ENCODE results near the gene NYNRIN. TPM values are rescaled to one million over a fixed set of nuclear protein-coding genes. Genes with fewer than 3 reads are reported as not detected.
"Not testable (repeated sequence)": the region's sequence is repeated elsewhere in the genome, so short reads cannot be mapped to it uniquely, and the experiment has no call there.

The NYNRIN gene
- total RNA-seq, 1 experiment from 2014 or later: 25.1 TPM

DNA sequence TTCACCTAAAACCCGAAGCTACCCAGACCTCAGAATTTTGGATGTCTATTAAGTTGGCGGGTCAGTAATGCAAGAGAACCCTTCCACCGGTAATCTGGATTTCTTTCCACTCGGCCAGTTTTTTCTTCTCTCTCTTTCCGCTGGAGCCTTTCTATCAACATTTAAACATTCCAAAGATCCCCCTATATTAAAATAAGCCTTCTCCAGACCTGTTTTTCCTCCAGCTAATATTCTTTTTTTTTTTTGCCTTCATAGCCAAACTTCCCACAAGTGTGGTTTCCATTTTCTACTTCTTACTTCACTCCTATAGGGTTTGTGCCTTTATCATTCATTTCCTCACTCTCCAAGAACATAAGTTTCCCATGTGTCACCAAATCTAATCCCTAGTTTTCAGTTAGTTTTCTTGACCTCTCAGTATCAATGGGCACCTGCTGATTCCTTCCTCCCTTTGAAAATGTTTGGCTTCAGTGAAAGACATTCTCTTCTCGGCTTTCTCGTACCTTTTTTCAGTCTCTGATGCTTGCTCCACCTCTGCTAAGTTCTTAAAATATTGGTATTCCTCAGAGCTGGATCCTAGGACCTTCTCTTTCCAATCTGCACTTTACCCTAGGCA lies 44.4 kb downstream of the NYNRIN start:
- DNase-seq (ENCODE audit: low spot score): no peak

DNA sequence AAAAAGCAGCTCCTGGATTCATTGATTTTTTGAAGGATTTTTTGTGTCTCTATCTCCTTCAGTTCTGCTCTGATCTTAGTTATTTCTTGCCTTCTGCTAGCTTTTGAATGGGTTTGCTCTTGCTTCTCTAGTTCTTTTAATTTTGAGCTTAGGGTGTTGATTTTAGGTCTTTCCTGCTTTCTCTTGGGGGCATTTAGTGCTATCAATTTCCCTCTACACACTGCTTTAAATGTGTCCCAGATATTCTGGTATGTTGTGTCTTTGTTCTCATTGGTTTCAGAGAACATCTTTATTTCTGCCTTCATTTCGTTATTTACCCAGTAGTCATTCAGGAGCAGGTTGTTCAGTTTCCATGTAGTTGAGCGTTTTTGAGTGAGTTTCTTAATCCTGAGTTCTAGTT lies 52.0 kb downstream of the NYNRIN start:
- DNase-seq (ENCODE audit: low spot score): not testable (repeated sequence)

DNA sequence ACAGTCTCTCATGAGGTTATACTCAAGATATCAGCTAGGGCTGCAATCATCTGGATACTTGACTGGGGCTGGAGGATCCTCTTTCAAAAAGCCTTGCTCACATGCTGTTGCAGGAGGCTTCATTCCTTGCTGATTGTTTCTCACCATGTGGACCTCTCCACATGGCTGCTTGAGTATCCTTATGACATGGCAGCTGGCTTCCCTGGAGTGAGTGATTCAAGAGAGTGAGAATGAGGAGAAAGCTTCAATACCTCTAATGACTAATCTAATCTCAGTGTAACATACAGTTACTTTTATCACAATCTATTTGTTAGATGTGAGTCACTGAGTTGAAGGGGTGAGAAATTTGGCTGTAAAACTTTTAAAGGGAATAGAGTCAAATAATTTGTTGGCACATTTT lies 58.2 kb downstream of the NYNRIN start:
- no peak for DNase-seq (ENCODE audit: low spot score)

DNA sequence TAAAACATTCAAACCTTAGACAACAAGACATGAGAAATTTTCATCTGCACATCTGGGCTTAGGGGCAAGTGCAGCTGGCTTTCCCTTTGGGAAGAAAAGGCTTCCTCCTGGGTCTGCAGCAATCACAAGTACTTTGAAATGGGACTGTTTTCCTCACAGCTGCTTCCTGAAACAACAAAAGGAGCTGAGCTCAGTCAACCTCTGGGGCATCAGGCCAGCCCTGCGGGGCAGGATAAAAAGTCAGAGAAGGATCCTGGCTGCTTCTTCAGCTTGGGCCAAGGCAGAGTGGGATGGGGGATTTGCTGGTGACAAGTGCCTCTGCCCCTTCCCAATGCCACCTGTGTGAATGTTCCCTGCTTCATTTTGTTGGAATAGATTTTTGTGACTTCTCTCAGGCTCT lies 59.9 kb downstream of the NYNRIN start:
- DNase-seq (ENCODE audit: low spot score): no peak

DNA sequence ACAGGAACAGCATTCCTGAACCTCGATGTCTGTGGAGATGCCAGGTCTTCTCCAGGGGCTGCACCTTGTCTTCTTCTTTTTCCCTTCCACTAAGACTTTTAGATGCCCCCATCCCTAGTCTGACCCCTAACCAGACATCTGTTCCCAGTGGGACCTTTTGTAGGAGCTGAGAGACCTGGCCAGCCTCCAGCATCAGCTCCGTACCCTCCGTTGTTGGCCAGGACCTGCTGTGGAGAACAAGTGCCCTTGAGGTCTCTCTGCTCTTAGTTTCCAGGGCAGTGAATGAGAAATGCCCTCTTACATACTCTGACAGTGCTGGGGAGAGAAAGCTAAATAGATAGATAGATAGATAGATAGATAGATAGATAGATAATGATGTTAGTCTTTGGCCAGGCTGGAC lies 60.5 kb downstream of the NYNRIN start:
- no peak for DNase-seq (ENCODE audit: low spot score)

DNA sequence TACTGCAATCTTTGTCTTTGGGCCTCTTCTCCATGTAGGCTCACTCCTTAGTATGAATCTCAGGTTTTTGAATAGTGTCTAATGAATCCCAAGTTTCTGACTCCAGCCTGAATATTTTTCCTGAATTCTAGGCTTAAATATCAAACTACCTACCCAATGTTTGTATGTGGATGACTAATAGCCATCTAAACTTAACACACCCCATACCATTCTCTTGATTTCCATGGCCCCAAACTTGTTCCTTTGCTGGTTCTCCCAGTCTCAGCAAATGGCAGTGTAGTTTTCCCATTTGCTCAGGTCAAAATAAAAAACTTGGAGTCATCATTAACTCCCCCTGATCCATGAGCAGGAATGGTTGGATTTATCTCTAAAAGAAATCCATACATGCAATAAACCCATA lies 62.5 kb downstream of the NYNRIN start:
- no peak for DNase-seq (ENCODE audit: low spot score)

DNA sequence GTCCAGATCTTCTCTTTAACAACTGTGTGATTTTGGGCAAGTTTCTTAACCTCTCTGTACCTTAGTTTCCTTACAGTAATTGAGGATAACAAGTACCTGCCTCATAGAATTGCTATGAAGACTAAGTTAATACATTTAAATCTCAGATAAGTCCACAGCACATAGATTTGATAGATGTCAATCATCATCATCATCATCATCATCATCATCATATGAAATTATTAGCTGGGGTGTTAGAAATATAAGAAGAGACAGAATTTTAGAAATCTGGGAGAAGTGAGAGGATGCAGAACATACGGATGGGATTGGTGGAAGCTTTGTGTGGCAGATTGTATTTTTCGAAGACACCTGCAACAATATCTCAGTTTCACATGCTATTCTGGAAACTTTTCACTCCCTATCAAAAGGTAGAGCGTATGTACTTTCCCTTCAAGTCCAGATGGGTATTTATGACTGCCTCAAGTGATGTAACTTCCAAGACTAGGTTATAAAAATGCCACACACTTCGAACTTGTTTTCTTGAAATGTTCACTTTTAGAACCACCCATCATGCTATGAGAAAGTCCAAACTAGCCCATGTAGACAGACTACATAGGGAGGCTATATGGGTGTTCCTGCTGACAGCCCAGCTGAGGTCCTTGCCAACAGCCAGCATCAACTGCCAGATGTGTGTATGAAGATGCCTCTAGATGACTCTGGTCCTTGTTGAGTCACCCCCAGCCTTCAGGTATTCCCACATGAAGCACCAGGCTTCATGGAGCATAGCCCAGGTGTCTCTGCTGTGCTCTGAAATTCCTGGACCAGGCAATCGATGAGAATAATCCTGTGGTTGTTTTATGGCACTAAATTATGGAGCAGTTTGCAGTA lies 64.4 kb downstream of the NYNRIN start:
- DNase-seq (ENCODE audit: low spot score): no peak

DNA sequence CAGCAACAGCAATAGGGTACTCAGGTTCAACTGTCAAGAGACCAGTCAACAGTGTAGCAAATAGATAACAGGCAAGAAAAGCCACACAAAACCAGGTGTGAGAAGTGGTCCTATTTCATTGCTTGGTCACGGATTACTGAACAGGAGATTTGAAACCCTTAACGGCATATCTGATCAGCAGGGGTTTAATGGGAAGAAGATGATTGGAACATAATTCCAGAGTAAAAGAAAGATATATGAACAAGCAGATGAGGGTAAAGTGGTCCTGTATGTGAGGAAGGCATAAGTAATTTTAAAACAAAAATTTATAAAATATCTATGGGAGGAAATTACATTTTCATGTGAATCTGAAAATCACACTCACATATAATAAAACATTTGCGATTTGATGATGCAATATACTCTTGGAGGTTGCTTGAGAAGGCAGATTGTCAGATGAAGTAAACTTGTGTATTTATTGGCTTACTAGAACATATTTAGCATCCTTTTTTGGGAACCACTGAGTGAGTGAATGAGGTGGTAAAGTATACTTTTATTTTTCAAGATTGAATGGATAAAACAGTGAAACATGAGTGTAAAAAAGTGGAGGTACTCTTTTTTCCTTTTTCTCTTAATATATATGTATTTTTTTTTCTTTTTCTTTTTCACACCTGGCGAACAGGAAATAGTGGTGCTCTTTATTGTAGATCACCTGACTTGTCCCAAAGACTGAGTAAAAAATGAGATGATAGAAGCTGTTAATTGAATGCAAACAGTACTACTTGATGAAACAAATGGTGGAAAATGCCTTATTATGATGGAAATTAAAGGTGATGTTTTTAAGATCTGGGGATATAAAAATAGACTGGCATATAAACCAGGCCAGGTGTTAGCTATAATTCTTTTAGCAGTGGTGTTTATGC lies 65.3 kb downstream of the NYNRIN start:
- DNase-seq (ENCODE audit: low spot score): no peak

DNA sequence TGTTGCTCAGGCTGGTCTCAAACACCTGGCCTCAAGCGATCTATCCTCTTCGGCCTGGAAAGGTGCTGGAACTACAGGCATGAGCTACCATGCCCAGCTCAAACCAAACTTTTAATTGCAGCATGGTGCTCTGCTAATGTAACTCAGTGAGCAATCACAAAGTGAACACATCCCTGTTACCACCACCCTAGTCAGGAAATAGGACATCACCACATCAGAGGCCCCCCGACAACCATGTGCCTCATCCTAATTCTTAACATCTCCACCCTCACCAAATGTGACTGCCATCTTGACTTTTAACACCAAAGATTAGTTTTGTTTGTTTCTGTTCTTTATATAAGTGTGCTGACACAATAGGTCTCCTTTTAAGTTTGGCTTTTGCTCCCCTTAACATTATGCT lies 66.6 kb downstream of the NYNRIN start:
- DNase-seq (ENCODE audit: low spot score): no peak

DNA sequence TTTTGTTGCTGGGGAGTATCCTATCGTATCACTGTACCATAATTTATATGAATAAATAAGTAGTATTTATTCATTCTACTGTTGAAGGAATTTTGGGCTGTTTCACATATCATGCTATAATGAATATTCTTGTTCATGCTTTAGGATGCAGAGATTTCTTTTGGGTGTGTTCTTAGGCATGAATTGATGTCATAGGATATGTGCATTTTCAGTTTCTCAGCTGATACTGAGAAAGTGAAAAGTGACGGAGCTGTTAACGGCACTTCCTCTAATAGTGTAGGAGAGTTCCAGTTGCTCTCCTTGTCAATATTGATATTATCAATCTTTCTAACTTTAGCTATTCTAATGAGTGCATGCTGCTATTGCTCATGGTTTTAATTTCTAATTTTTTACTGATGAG lies 67.0 kb downstream of the NYNRIN start:
- DNase-seq (ENCODE audit: low spot score): no peak

Small RNA genes within 50 kb of the gene (small RNA-seq; reads per million reads assigned to genes)
- not detected for gene RF00026

Other genes with a start within 250 kb of the NYNRIN start
- 49.6 and 69.8 TPM in 2 replicates for gene IRF9, start 237.7 kb upstream of the NYNRIN start, total RNA-seq (2014; rRNA removed; shearing (Covaris generic))
- gene REC8, start 226.9 kb upstream of the NYNRIN start, total RNA-seq (2014; rRNA removed; shearing (Covaris generic)): 3.4 and 14.0 TPM in 2 replicates
- 110 and 182 TPM in 2 replicates for gene IPO4, start 210.2 kb upstream of the NYNRIN start, total RNA-seq (2014; rRNA removed; shearing (Covaris generic))
- 41.4 and 44.4 TPM in 2 replicates for gene TM9SF1, start 203.6 kb upstream of the NYNRIN start, total RNA-seq (2014; rRNA removed; shearing (Covaris generic))
- gene TSSK4, start 193.3 kb upstream of the NYNRIN start, total RNA-seq (2014; rRNA removed; shearing (Covaris generic)): not detected in 2 replicates
- 18.8 and 26.4 TPM in 2 replicates for gene CHMP4A, start 185.5 kb upstream of the NYNRIN start, total RNA-seq (2014; rRNA removed; shearing (Covaris generic))
- 9.8 and 16.3 TPM in 2 replicates for gene MDP1, start 182.9 kb upstream of the NYNRIN start, total RNA-seq (2014; rRNA removed; shearing (Covaris generic))
- gene NEDD8, start 166.6 kb upstream of the NYNRIN start, total RNA-seq (2014; rRNA removed; shearing (Covaris generic)): 104 and 143 TPM in 2 replicates
- 37.3 and 40.6 TPM in 2 replicates for gene GMPR2, start 166.1 kb upstream of the NYNRIN start, total RNA-seq (2014; rRNA removed; shearing (Covaris generic))
- gene TINF2, start 156.4 kb upstream of the NYNRIN start, total RNA-seq (2014; rRNA removed; shearing (Covaris generic)): 29.1 and 35.9 TPM in 2 replicates
- gene TGM1, start 135.8 kb upstream of the NYNRIN start, total RNA-seq (2014; rRNA removed; shearing (Covaris generic)): 2.2 and 2.8 TPM in 2 replicates
- 32.1 and 34.4 TPM in 2 replicates for gene RABGGTA, start 127.4 kb upstream of the NYNRIN start, total RNA-seq (2014; rRNA removed; shearing (Covaris generic))
- 19.7 and 20.1 TPM in 2 replicates for gene DHRS1, start 99.2 kb upstream of the NYNRIN start, total RNA-seq (2014; rRNA removed; shearing (Covaris generic))
- gene NOP9, start 99.2 kb upstream of the NYNRIN start, total RNA-seq (2014; rRNA removed; shearing (Covaris generic)): 26.8 and 27.7 TPM in 2 replicates
- 0.31 and 2.3 TPM in 2 replicates for gene CIDEB, start 91.0 kb upstream of the NYNRIN start, total RNA-seq (2014; rRNA removed; shearing (Covaris generic))
- gene LTB4R2, start 88.9 kb upstream of the NYNRIN start, total RNA-seq (2014; rRNA removed; shearing (Covaris generic)): 13.3 and 16.5 TPM in 2 replicates
- 9.8 and 10.6 TPM in 2 replicates for gene LTB4R, start 87.5 kb upstream of the NYNRIN start, total RNA-seq (2014; rRNA removed; shearing (Covaris generic))
- 1.6 and 2.9 TPM in 2 replicates for gene ADCY4, start 63.9 kb upstream of the NYNRIN start, total RNA-seq (2014; rRNA removed; shearing (Covaris generic))
- gene RIPK3, start 59.0 kb upstream of the NYNRIN start, total RNA-seq (2014; rRNA removed; shearing (Covaris generic)): 20.7 and 24.9 TPM in 2 replicates
- gene NFATC4, start 30.8 kb upstream of the NYNRIN start, total RNA-seq (2014; rRNA removed; shearing (Covaris generic)): 2.9 and 4.3 TPM in 2 replicates
- 0.70 and 2.5 TPM in 2 replicates for gene CBLN3, start 30.7 kb downstream of the NYNRIN start, total RNA-seq (2014; rRNA removed; shearing (Covaris generic))
- gene KHNYN, start 31.0 kb downstream of the NYNRIN start, total RNA-seq (2014; rRNA removed; shearing (Covaris generic)): 60.6 and 72.2 TPM in 2 replicates
- gene SDR39U1, start 43.8 kb downstream of the NYNRIN start, total RNA-seq (2014; rRNA removed; shearing (Covaris generic)): 25.5 and 32.6 TPM in 2 replicates
- gene CMA1, start 109.3 kb downstream of the NYNRIN start, total RNA-seq (2014; rRNA removed; shearing (Covaris generic)): not detected in 2 replicates
- not detected in 2 replicates for gene CTSG, start 177.2 kb downstream of the NYNRIN start, total RNA-seq (2014; rRNA removed; shearing (Covaris generic))
- gene GZMH, start 210.7 kb downstream of the NYNRIN start, total RNA-seq (2014; rRNA removed; shearing (Covaris generic)): not detected in 2 replicates
- gene GZMB, start 235.2 kb downstream of the NYNRIN start, total RNA-seq (2014; rRNA removed; shearing (Covaris generic)): not detected in 2 replicates

Measured in HT-29 (cell line).